Measurements from ENCODE around the gene PPP1R14D.

PPP1R14D gene

GRCh38 chr15:40768521-40769273 is 59.8 kb downstream of the PPP1R14D start:
- TF ChIP-seq CTCF (IDR thresholded peaks at IDR 0.05; ENCODE audit: low read depth, low read length, missing control alignments) = no peak
- in situ Hi-C loops (cut with HindIII; ENCODE audit: low pct_ligation_motif_present, low sequenced_read_pairs) = no loop called here
- Histone ChIP-seq H3K4me3 (ENCODE audit: low read depth, low read length) (no peak overlapping the region), H3K27me3 (replicated peaks) (no peaks in the 10 kb centered on the region), H3K27ac (no peak overlapping the region), H3K36me3 (replicated peaks) (peaks cover 8% of the 10 kb centered on the region)
- DNase-seq = no peak

- Histone ChIP-seq H3K36me3 (replicated peaks) (peaks cover 1% of the 10 kb centered on the region), H3K4me3 (ENCODE audit: low read depth, low read length) (no peak overlapping the region), H3K27me3 (replicated peaks) (no peaks in the 10 kb centered on the region), H3K27ac (no peak overlapping the region)
- in situ Hi-C loops (cut with HindIII; ENCODE audit: low pct_ligation_motif_present, low sequenced_read_pairs) = no loop called here
- no peak for TF ChIP-seq CTCF (IDR thresholded peaks at IDR 0.05; ENCODE audit: low read depth, low read length, missing control alignments)
- no peak for DNase-seq
Measured at GRCh38 chr15:40767838-40768500, 60.5 kb downstream of the PPP1R14D start.

GRCh38 chr15:40766906-40767837 is 61.3 kb downstream of the PPP1R14D start:
- H3K4me3 ChIP-seq (ENCODE audit: low read depth, low read length) = no peak overlapping the region
- no peaks in the 10 kb centered on the region for H3K27me3 ChIP-seq (replicated peaks)
- no peak overlapping the region for H3K27ac ChIP-seq
- TF ChIP-seq CTCF (IDR thresholded peaks at IDR 0.05; ENCODE audit: low read depth, low read length, missing control alignments) = no peak
- DNase-seq = peak; percentile 60
- in situ Hi-C loops (cut with HindIII; ENCODE audit: low pct_ligation_motif_present, low sequenced_read_pairs) = no loop called here
- no peaks in the 10 kb centered on the region for H3K36me3 ChIP-seq (replicated peaks)

- DNase-seq = no peak
- in situ Hi-C loops (cut with HindIII; ENCODE audit: low pct_ligation_motif_present, low sequenced_read_pairs) = no loop called here
- no peak for TF ChIP-seq CTCF (IDR thresholded peaks at IDR 0.05; ENCODE audit: low read depth, low read length, missing control alignments)
- Histone ChIP-seq H3K36me3 (replicated peaks) (no peaks in the 10 kb centered on the region), H3K27me3 (replicated peaks) (no peaks in the 10 kb centered on the region), H3K27ac (no peak overlapping the region), H3K4me3 (ENCODE audit: low read depth, low read length) (no peak overlapping the region)
Measured at GRCh38 chr15:40766194-40766815, 62.2 kb downstream of the PPP1R14D start.

Measured in brain microvascular endothelial cell (primary cell).